Mammary epithelial cell (primary cell): ENCODE data around the gene CLEC20A.

Experiments
- EZH2 ChIP-seq: IDR thresholded peaks from 2 replicates; pipeline ENCODE4 v1.6.1; 2012; ENCODE audit warnings: low read length, inconsistent platforms, borderline replicate concordance
- TF ChIP-seq, protein P1 (sequence below), 2 donors: IDR thresholded peaks in 1 of 2; conservative IDR thresholded peaks in 1 of 2; 2 replicates each; pipeline ENCODE4 v1.5.1; 2011 to 2012; ENCODE audit warnings: inconsistent platforms in 2 of 2, low read length in 2 of 2, mild to moderate bottlenecking in 2 of 2, control low read depth in 1 of 2, low read depth in 1 of 2; ENCODE audit not compliant: insufficient read depth in 1 of 2; ENCODE audit errors: extremely low read depth in 1 of 2

DNA sequence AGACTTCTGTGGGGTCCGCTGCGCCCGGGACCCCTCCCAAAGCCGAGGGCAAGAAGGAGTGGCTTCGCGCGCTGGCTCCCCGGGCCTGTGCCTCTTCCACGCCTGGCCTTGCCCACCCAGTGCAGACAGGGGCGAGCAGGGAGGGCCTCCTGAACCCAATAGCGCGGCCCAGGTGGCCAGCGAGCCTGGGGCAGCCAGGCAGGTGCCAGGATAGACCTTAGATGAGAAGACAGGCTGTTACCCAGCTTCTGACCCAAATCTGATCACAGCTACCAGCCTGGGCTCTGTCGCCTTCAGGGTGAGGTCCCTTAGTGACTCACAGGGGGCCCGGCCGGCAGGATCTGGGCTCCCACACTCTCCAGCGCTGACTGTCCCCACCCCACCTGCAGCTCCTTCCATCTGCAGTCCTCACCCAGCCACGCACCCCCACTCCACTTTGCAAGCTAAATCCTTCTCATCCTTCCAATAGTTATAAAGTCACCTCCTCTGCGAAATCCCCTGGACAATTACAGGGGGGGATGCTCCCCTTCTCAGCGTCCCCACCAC lies 9.6 kb downstream of the CLEC20A start:
- no peak for TF ChIP-seq EZH2
- TF ChIP-seq, protein P1, sequence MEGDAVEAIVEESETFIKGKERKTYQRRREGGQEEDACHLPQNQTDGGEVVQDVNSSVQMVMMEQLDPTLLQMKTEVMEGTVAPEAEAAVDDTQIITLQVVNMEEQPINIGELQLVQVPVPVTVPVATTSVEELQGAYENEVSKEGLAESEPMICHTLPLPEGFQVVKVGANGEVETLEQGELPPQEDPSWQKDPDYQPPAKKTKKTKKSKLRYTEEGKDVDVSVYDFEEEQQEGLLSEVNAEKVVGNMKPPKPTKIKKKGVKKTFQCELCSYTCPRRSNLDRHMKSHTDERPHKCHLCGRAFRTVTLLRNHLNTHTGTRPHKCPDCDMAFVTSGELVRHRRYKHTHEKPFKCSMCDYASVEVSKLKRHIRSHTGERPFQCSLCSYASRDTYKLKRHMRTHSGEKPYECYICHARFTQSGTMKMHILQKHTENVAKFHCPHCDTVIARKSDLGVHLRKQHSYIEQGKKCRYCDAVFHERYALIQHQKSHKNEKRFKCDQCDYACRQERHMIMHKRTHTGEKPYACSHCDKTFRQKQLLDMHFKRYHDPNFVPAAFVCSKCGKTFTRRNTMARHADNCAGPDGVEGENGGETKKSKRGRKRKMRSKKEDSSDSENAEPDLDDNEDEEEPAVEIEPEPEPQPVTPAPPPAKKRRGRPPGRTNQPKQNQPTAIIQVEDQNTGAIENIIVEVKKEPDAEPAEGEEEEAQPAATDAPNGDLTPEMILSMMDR (conservative IDR thresholded peaks at IDR 0.05 in 1 of 2, IDR thresholded peaks at IDR 0.05 in 1 of 2; ENCODE audit: extremely low read depth in 1 of 2, insufficient read depth in 1 of 2, low read depth in 1 of 2, low read length in 2 of 2) = no peak
